Neural cell (in vitro differentiated cells): Measurements from ENCODE around the gene ZNF326. TPM values are rescaled to one million over a fixed set of nuclear protein-coding genes. Genes with fewer than 3 reads are reported as not detected.
"Not testable (repeated sequence)": the region's sequence is repeated elsewhere in the genome, so short reads cannot be mapped to it uniquely, and the experiment has no call there.

Experiments
- H2AFZ ChIP-seq: fragments of 200-600, 300-800 bp; sonication (generic), shearing (Covaris generic); 2 replicates; pipeline ENCODE4 v1.6.0; 2014; ENCODE audit warnings: low read depth, mild to moderate bottlenecking, antibody characterized with exemption, low read length, moderate library complexity
- H3F3A ChIP-seq: fragments of 200-600 bp; shearing (Covaris generic); 2 replicates; pipeline ENCODE4 v1.6.1; 2016; ENCODE audit warnings: mild to moderate bottlenecking, moderate library complexity, mixed read lengths, antibody characterized with exemption, low read length; ENCODE audit not compliant: insufficient read depth, poor library complexity, severe bottlenecking
- H3K27ac ChIP-seq: fragments of 200-600, 300-800 bp; sonication (generic), shearing (Covaris generic); 2 replicates; pipeline ENCODE4 v1.5.1; 2014; ENCODE audit warnings: mild to moderate bottlenecking, low read length, moderate library complexity
- H3K27me3 ChIP-seq: fragments of 300-800, 200-600 bp; sonication (generic), shearing (Covaris generic); 2 replicates; pipeline ENCODE4 v1.6.0; 2014; ENCODE audit warnings: mild to moderate bottlenecking, low read depth, low read length, moderate library complexity; ENCODE audit not compliant: insufficient read depth
- H3K36me3 ChIP-seq: fragments of 300-800, 200-600 bp; sonication (generic), shearing (Covaris generic); 2 replicates; pipeline ENCODE4 v1.5.1; 2014; ENCODE audit warnings: mild to moderate bottlenecking, antibody characterized with exemption, low read length, moderate library complexity; ENCODE audit not compliant: insufficient read depth
- H3K4me2 ChIP-seq: fragments of 300-800, 200-600 bp; sonication (generic), shearing (Covaris generic); 2 replicates; pipeline ENCODE4 v1.6.0; 2014; ENCODE audit warnings: mild to moderate bottlenecking, low read length
- H3K4me3 ChIP-seq: fragments of 300-800, 200-600 bp; sonication (generic), shearing (Covaris generic); 2 replicates; pipeline ENCODE4 v1.5.1; 2014; ENCODE audit warnings: mild to moderate bottlenecking, low read length, moderate library complexity
- H3K79me2 ChIP-seq: fragments of 200-600 bp; shearing (Covaris generic); replicated peaks from 2 replicates; pipeline ENCODE4 v1.6.0; 2014; ENCODE audit warnings: mild to moderate bottlenecking, low read length, moderate library complexity; ENCODE audit not compliant: insufficient read depth
- H3K9ac ChIP-seq: fragments of 300-800, 200-600 bp; sonication (generic), shearing (Covaris generic); 2 replicates; pipeline ENCODE4 v1.6.1; 2016; ENCODE audit warnings: mild to moderate bottlenecking, low read length, mixed read lengths
- H3K9me2 ChIP-seq: fragments of 200-600 bp; shearing (Covaris generic); 2 replicates; pipeline ENCODE4 v1.6.1; 2016; ENCODE audit warnings: mild to moderate bottlenecking, low read length, mixed read lengths; ENCODE audit not compliant: insufficient read depth
- H3K9me3 ChIP-seq: fragments of 200-600, 300-800 bp; sonication (generic), shearing (Covaris generic); 2 replicates; pipeline ENCODE4 v1.6.1; 2016; ENCODE audit warnings: mild to moderate bottlenecking, mixed run types, low read length, moderate library complexity, mixed read lengths
- H4K20me1 ChIP-seq: fragments of 200-600 bp; shearing (Covaris generic); 2 replicates; pipeline ENCODE4 v1.6.1; 2016; ENCODE audit warnings: mild to moderate bottlenecking, mixed run types; ENCODE audit not compliant: insufficient read depth
- EP300 ChIP-seq: fragments of 450-650 bp; conservative IDR thresholded peaks from 2 replicates; pipeline ENCODE4 v1.6.1; 2014; ENCODE audit warnings: antibody characterized with exemption, mild to moderate bottlenecking, moderate library complexity; ENCODE audit not compliant: poor library complexity, severe bottlenecking
- EZH2 ChIP-seq: fragments of 200-600, 300-800 bp; shearing (Covaris generic), sonication (generic); IDR thresholded peaks from 2 replicates; pipeline ENCODE4 v1.6.1; 2014; ENCODE audit warnings: antibody characterized with exemption, low read length, borderline replicate concordance, mild to moderate bottlenecking; ENCODE audit not compliant: insufficient read depth, poor library complexity, severe bottlenecking
- MXI1 ChIP-seq: fragments of 450-650 bp; conservative IDR thresholded peaks from 2 replicates; pipeline ENCODE4 v1.6.1; 2014; ENCODE audit warnings: antibody characterized with exemption, mild to moderate bottlenecking; ENCODE audit not compliant: poor library complexity, severe bottlenecking
- POLR2AphosphoS5 ChIP-seq: IDR thresholded peaks from 2 replicates; pipeline ENCODE4 v1.6.1; 2012
- RAD21 ChIP-seq: fragments of 450-650 bp; conservative IDR thresholded peaks from 2 replicates; pipeline ENCODE4 v1.6.1; 2014; ENCODE audit warnings: antibody characterized with exemption, mild to moderate bottlenecking, moderate library complexity
- SMC3 ChIP-seq: fragments of 450-650 bp; conservative IDR thresholded peaks from 2 replicates; pipeline ENCODE4 v1.6.1; 2014; ENCODE audit warnings: antibody characterized with exemption, mild to moderate bottlenecking, moderate library complexity; ENCODE audit not compliant: poor library complexity
- TAF1 ChIP-seq: IDR thresholded peaks from 2 replicates; pipeline ENCODE4 v1.6.1; 2012; ENCODE audit warnings: low read depth
- polyA plus RNA-seq: library from polyadenylated mRNA; depleted of rRNA; stranded (reverse); fragments of >200 nt; gene quantifications from 2 replicates; pipeline ENCODE4 v1.2.3, GENCODE V29; 2014
- TF ChIP-seq, protein P1 (sequence below): fragments of 450-650 bp; IDR thresholded peaks from 2 replicates; pipeline ENCODE4 v1.5.1; 2014; ENCODE audit warnings: antibody characterized with exemption, mild to moderate bottlenecking, moderate library complexity; ENCODE audit not compliant: poor library complexity, severe bottlenecking
- TF ChIP-seq, protein P2 (sequence below): IDR thresholded peaks from 2 replicates; pipeline ENCODE4 v1.6.1; 2012; ENCODE audit warnings: borderline replicate concordance

The ZNF326 gene
- polyA plus RNA-seq, 1 donor from 2014 or later: 65.0 TPM

DNA sequence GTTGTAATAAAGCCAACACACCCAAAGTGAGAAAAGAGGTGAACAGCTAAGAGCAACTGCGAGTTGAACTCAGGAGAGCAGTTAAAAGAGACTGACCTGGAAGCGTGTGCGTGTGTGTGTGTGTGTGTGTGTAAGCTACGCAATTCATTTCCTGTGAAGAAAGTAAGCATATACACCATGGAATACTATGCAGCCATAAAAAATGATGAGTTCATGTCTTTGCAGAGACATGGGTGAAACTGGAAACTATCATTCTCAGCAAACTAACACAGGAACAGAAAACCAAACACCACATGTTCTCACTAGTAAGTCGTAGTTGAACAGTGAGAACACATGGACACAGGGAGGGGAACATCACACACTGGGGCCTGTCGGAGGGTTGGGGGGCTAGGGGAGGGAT is 69.2 kb downstream of the ZNF326 start:
- not testable (repeated sequence) for H4K20me1 ChIP-seq, H3K4me2 ChIP-seq, H3K27ac ChIP-seq, H3F3A ChIP-seq, H3K9me3 ChIP-seq, H2AFZ ChIP-seq, H3K9ac ChIP-seq, H3K9me2 ChIP-seq, H3K79me2 ChIP-seq, H3K36me3 ChIP-seq, H3K27me3 ChIP-seq, H3K4me3 ChIP-seq

DNA sequence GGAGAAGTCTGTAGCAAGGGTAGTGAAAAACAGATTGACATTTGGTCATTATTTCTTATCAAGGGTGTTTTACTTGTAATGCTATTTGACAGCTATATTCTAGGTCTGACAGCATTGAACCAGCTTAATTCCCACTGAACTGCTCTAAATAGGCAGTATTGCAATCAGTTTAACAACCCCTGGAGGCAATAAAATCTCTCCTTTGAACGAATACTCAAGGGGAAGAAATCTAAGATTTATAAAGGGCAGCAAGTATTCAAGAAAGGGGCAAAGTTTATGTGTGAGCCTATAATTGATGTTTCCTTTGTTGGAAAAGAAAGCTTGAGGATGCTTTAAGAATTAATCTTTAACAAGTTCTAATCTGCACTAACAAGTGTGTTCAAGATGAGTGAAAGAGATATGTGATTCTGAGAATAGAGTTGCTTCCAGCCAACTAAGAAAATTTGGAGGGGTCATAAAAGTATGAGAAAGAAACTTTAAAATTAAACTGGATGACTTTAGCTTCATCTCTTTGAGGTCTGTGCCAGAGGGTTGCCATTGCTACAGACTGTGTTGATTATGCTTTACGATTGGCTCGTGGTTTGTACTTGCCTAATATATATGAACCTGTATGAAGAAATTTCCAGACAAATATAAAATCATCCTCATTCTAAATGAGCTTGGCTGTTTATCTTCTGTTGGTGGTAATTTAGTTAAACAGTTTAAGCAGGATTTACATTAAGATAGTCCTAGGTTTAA is 72.5 kb downstream of the ZNF326 start:
- Histone ChIP-seq H3K27ac (no peak overlapping the region), H3K4me3 (no peak overlapping the region), H3K27me3 (no peaks in the 10 kb centered on the region), H3K36me3 (no peaks in the 10 kb centered on the region), H3F3A (no peaks in the 10 kb centered on the region), H3K79me2 (no peaks in the 10 kb centered on the region), H3K9me2 (no peaks in the 10 kb centered on the region), H3K9ac (no peak overlapping the region), H4K20me1 (no peaks in the 10 kb centered on the region), H3K9me3 (no peaks in the 10 kb centered on the region), H3K4me2 (peak overlapping the region; percentile 4), H2AFZ (no peak overlapping the region)
- TF ChIP-seq EZH2 (no peak), SMC3 (no peak), TAF1 (no peak), RAD21 (no peak), EP300 (peak; percentile 89), MXI1 (no peak), POLR2AphosphoS5 (peak; percentile 79)
- TF ChIP-seq, protein P1, sequence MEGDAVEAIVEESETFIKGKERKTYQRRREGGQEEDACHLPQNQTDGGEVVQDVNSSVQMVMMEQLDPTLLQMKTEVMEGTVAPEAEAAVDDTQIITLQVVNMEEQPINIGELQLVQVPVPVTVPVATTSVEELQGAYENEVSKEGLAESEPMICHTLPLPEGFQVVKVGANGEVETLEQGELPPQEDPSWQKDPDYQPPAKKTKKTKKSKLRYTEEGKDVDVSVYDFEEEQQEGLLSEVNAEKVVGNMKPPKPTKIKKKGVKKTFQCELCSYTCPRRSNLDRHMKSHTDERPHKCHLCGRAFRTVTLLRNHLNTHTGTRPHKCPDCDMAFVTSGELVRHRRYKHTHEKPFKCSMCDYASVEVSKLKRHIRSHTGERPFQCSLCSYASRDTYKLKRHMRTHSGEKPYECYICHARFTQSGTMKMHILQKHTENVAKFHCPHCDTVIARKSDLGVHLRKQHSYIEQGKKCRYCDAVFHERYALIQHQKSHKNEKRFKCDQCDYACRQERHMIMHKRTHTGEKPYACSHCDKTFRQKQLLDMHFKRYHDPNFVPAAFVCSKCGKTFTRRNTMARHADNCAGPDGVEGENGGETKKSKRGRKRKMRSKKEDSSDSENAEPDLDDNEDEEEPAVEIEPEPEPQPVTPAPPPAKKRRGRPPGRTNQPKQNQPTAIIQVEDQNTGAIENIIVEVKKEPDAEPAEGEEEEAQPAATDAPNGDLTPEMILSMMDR: no peak
- TF ChIP-seq, protein P2, sequence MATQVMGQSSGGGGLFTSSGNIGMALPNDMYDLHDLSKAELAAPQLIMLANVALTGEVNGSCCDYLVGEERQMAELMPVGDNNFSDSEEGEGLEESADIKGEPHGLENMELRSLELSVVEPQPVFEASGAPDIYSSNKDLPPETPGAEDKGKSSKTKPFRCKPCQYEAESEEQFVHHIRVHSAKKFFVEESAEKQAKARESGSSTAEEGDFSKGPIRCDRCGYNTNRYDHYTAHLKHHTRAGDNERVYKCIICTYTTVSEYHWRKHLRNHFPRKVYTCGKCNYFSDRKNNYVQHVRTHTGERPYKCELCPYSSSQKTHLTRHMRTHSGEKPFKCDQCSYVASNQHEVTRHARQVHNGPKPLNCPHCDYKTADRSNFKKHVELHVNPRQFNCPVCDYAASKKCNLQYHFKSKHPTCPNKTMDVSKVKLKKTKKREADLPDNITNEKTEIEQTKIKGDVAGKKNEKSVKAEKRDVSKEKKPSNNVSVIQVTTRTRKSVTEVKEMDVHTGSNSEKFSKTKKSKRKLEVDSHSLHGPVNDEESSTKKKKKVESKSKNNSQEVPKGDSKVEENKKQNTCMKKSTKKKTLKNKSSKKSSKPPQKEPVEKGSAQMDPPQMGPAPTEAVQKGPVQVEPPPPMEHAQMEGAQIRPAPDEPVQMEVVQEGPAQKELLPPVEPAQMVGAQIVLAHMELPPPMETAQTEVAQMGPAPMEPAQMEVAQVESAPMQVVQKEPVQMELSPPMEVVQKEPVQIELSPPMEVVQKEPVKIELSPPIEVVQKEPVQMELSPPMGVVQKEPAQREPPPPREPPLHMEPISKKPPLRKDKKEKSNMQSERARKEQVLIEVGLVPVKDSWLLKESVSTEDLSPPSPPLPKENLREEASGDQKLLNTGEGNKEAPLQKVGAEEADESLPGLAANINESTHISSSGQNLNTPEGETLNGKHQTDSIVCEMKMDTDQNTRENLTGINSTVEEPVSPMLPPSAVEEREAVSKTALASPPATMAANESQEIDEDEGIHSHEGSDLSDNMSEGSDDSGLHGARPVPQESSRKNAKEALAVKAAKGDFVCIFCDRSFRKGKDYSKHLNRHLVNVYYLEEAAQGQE: no peak
